Measurements from ENCODE around the gene GPC3. TPM values are rescaled to one million over a fixed set of nuclear protein-coding genes. Genes with fewer than 3 reads are reported as not detected.
A peak's percentile ranks its signal among the peaks of the same experiment; 100 is the strongest.

GPC3 gene
- total RNA-seq, 1 donor from 2014 or later: 4.9 TPM

- no peak for DNase-seq (ENCODE audit: low spot score)
These were observed 145.0 kb downstream of the GPC3 start for GRCh38 chrX:133840415-133840814.

- no peak for DNase-seq (ENCODE audit: low spot score)
These were observed 146.4 kb downstream of the GPC3 start for GRCh38 chrX:133838761-133839676.

- DNase-seq (ENCODE audit: low spot score): no peak
These were observed 148.3 kb downstream of the GPC3 start for GRCh38 chrX:133837091-133837490.

- no peak for DNase-seq (ENCODE audit: low spot score)
These were observed 148.8 kb downstream of the GPC3 start for GRCh38 chrX:133836561-133836960.

GRCh38 chrX:133834771-133835170, 150.6 kb downstream of the GPC3 start:
- DNase-seq (ENCODE audit: low spot score): no peak

- DNase-seq (ENCODE audit: low spot score): no peak
These were observed 165.8 kb downstream of the GPC3 start for GRCh38 chrX:133819546-133819945.

- no peak for DNase-seq (ENCODE audit: low spot score)
These were observed 167.4 kb downstream of the GPC3 start for GRCh38 chrX:133818019-133818418.

- DNase-seq (ENCODE audit: low spot score): no peak
These were observed 169.9 kb downstream of the GPC3 start for GRCh38 chrX:133815496-133815895.

- DNase-seq (ENCODE audit: low spot score): no peak
These were observed 171.4 kb downstream of the GPC3 start for GRCh38 chrX:133813971-133814370.

GRCh38 chrX:133812402-133812801, 173.0 kb downstream of the GPC3 start:
- DNase-seq (ENCODE audit: low spot score): no peak

GRCh38 chrX:133810925-133811324, 174.5 kb downstream of the GPC3 start:
- DNase-seq (ENCODE audit: low spot score): no peak

GRCh38 chrX:133804072-133804471, 181.3 kb downstream of the GPC3 start:
- DNase-seq (ENCODE audit: low spot score): no peak

GRCh38 chrX:133796282-133796681, 189.1 kb downstream of the GPC3 start:
- DNase-seq (ENCODE audit: low spot score): no peak

GRCh38 chrX:133794126-133794525, 191.3 kb downstream of the GPC3 start:
- no peak for DNase-seq (ENCODE audit: low spot score)

- DNase-seq (ENCODE audit: low spot score): no peak
These were observed 191.8 kb downstream of the GPC3 start for GRCh38 chrX:133793626-133794025.

GRCh38 chrX:133792198-133792953, 193.0 kb downstream of the GPC3 start:
- peak; percentile 66 for DNase-seq (ENCODE audit: low spot score)

- DNase-seq (ENCODE audit: low spot score): no peak
These were observed 195.6 kb downstream of the GPC3 start for GRCh38 chrX:133789829-133790228.

- no peak for DNase-seq (ENCODE audit: low spot score)
These were observed 199.0 kb downstream of the GPC3 start for GRCh38 chrX:133786382-133786781.

- no peak for DNase-seq (ENCODE audit: low spot score)
These were observed 202.1 kb downstream of the GPC3 start for GRCh38 chrX:133783274-133783673.

GRCh38 chrX:133781174-133781573, 204.2 kb downstream of the GPC3 start:
- DNase-seq (ENCODE audit: low spot score): no peak

GRCh38 chrX:133776072-133776471, 209.3 kb downstream of the GPC3 start:
- no peak for DNase-seq (ENCODE audit: low spot score)

- DNase-seq (ENCODE audit: low spot score): no peak
These were observed 210.6 kb downstream of the GPC3 start for GRCh38 chrX:133774807-133775206.

- DNase-seq (ENCODE audit: low spot score): no peak
These were observed 214.2 kb downstream of the GPC3 start for GRCh38 chrX:133771086-133771646.
